ENCODE measurements around the gene ZFAND5.

ZFAND5 gene

GRCh38 chr9:72362118-72362531 lies 2.9 kb downstream of the ZFAND5 start:
- no peak for DNase-seq

GRCh38 chr9:72361217-72361616 lies 3.8 kb downstream of the ZFAND5 start:
- no peak for DNase-seq

- no peak for DNase-seq
Observed at GRCh38 chr9:72360324-72360723, 4.7 kb downstream of the ZFAND5 start.

GRCh38 chr9:72356041-72356582 lies 8.9 kb downstream of the ZFAND5 start:
- DNase-seq, result no peak

GRCh38 chr9:72355153-72355552 lies 9.9 kb downstream of the ZFAND5 start:
- DNase-seq, result no peak

GRCh38 chr9:72354704-72355103 lies 10.3 kb downstream of the ZFAND5 start:
- no peak for DNase-seq

GRCh38 chr9:72353455-72354116 lies 11.4 kb downstream of the ZFAND5 start:
- no peak for DNase-seq

GRCh38 chr9:72352911-72353388 lies 12.1 kb downstream of the ZFAND5 start:
- DNase-seq, result no peak

- no peak for DNase-seq
Observed at GRCh38 chr9:72351538-72352453, 13.2 kb downstream of the ZFAND5 start.

- no peak for DNase-seq
Observed at GRCh38 chr9:72349911-72350310, 15.1 kb downstream of the ZFAND5 start.

GRCh38 chr9:72349240-72349639 lies 15.8 kb downstream of the ZFAND5 start:
- no peak for DNase-seq

- no peak for DNase-seq
Observed at GRCh38 chr9:72346333-72346732, 18.7 kb downstream of the ZFAND5 start.

GRCh38 chr9:72338631-72339030 lies 26.4 kb downstream of the ZFAND5 start:
- DNase-seq, result no peak

GRCh38 chr9:72337286-72337685 lies 27.7 kb downstream of the ZFAND5 start:
- DNase-seq, result no peak

GRCh38 chr9:72334658-72335337 lies 30.2 kb downstream of the ZFAND5 start:
- DNase-seq, result no peak

- no peak for DNase-seq
Observed at GRCh38 chr9:72333709-72334108, 31.3 kb downstream of the ZFAND5 start.

GRCh38 chr9:72333197-72333596 lies 31.8 kb downstream of the ZFAND5 start:
- no peak for DNase-seq

GRCh38 chr9:72332351-72332750 lies 32.7 kb downstream of the ZFAND5 start:
- no peak for DNase-seq

- DNase-seq, result no peak
Observed at GRCh38 chr9:72327631-72328030, 37.4 kb downstream of the ZFAND5 start.

- DNase-seq, result no peak
Observed at GRCh38 chr9:72326641-72327040, 38.4 kb downstream of the ZFAND5 start.

GRCh38 chr9:72324974-72325373 lies 40.0 kb downstream of the ZFAND5 start:
- DNase-seq, result no peak

- no peak for DNase-seq
Observed at GRCh38 chr9:72322678-72323077, 42.3 kb downstream of the ZFAND5 start.

- DNase-seq, result no peak
Observed at GRCh38 chr9:72322259-72322658, 42.7 kb downstream of the ZFAND5 start.
